NCI-H1048 (cell line): Measurements from ENCODE around the gene HOTAIR.

Experiments used
- DNase-seq: peaks from one replicate; lab custom pipeline; 2025; lab: John Stamatoyannopoulos, UW

Gene HOTAIR

GRCh38 chr12:53986686-53987483 is 12.1 kb upstream of the HOTAIR start:
- no peak for DNase-seq

- no peak for DNase-seq
These were observed 11.4 kb upstream of the HOTAIR start for GRCh38 chr12:53985994-53986685.

- no peak for DNase-seq
These were observed 10.9 kb upstream of the HOTAIR start for GRCh38 chr12:53985692-53985993.

GRCh38 chr12:53984901-53985691 is 10.3 kb upstream of the HOTAIR start, which contains the start of gene HOXC10:
HOXC10 (plus strand) TSS chr12:53985146; CDS start chr12:53985260, 114 bp downstream.
- peak; percentile 98 for DNase-seq

GRCh38 chr12:53983950-53984572 is 9.3 kb upstream of the HOTAIR start:
- DNase-seq, result no peak

GRCh38 chr12:53983568-53983949 is 8.8 kb upstream of the HOTAIR start:
- no peak for DNase-seq

- DNase-seq, result no peak
These were observed 8.2 kb upstream of the HOTAIR start for GRCh38 chr12:53982648-53983567.

GRCh38 chr12:53981634-53982565 is 7.1 kb upstream of the HOTAIR start:
- DNase-seq, result no peak

GRCh38 chr12:53980802-53981496 is 6.2 kb upstream of the HOTAIR start:
- no peak for DNase-seq

- DNase-seq, result no peak
These were observed 5.5 kb upstream of the HOTAIR start for GRCh38 chr12:53980104-53980801.

GRCh38 chr12:53978477-53979356 is 4.0 kb upstream of the HOTAIR start:
- DNase-seq, result peak; percentile 77

GRCh38 chr12:53977596-53978445 is 3.1 kb upstream of the HOTAIR start:
- DNase-seq, result no peak

GRCh38 chr12:53976823-53977595 is 2.3 kb upstream of the HOTAIR start:
- no peak for DNase-seq

- no peak for DNase-seq
These were observed 1.5 kb upstream of the HOTAIR start for GRCh38 chr12:53976172-53976822.

GRCh38 chr12:53975479-53976152 is 862 bp upstream of the HOTAIR start:
- DNase-seq, result no peak
